H1 (cell line): ENCODE results near the gene MAGI2. TPM values are rescaled to one million over a fixed set of nuclear protein-coding genes. Genes with fewer than 3 reads are reported as not detected.

ENCODE experiments used
- CTCF ChIA-PET: fragments of 300-600 bp; sonication (Branson Sonifier 250); formaldehyde crosslinking; loops from one replicate; lab custom pipeline; 2021; ENCODE audit not compliant: partially characterized antibody; lab: Charles Lee
- POLR2A ChIA-PET: fragments of 300-600 bp; sonication (Branson Sonifier 250); formaldehyde crosslinking; loops from one replicate; lab custom pipeline; 2021; ENCODE audit warnings: inconsistent platforms; ENCODE audit not compliant: partially characterized antibody; lab: Charles Lee
- DNase-seq, 2 experiments: peaks; one replicate each; pipeline versions ENCODE4 v3.0.0 to v3.0.0-alpha.2; 2010 to 2022; ENCODE audit warnings: low spot score in 2 of 2, low read depth in 1 of 2, mixed read lengths in 1 of 2
- FAIRE-seq: peaks from 2 replicates; lab custom pipeline; 2011; peaks lifted over from hg19 to GRCh38; lab: Jason Lieb, UNC
- H2AFZ ChIP-seq: 2 replicates; pipeline ENCODE4 v1.8.1; 2012; ENCODE audit warnings: low read length, inconsistent platforms
- H2AK5ac ChIP-seq: 2 replicates; pipeline ENCODE4 v1.6.1; 2013; ENCODE audit warnings: low read depth, low read length
- H2BK120ac ChIP-seq: replicated peaks from 2 replicates; pipeline ENCODE3; 2013; ENCODE audit warnings: low read depth, low read length, inconsistent platforms
- H2BK12ac ChIP-seq: 2 replicates; pipeline ENCODE4 v1.6.1; 2013; ENCODE audit warnings: low read depth, low read length
- H2BK15ac ChIP-seq: 2 replicates; pipeline ENCODE4 v1.6.1; 2013; ENCODE audit warnings: low read length
- H2BK20ac ChIP-seq: 2 replicates; pipeline ENCODE4 v1.6.1; 2013; ENCODE audit warnings: low read length
- H2BK5ac ChIP-seq: 2 replicates; pipeline ENCODE4 v1.6.1; 2013; ENCODE audit warnings: low read depth, low read length
- H3K14ac ChIP-seq: 2 replicates; pipeline ENCODE4 v1.6.1; 2013; ENCODE audit warnings: inconsistent platforms; ENCODE audit not compliant: insufficient read length
- H3K18ac ChIP-seq: 2 replicates; pipeline ENCODE4 v1.6.1; 2013; ENCODE audit warnings: low read length; ENCODE audit errors: extremely low read depth
- H3K23ac ChIP-seq: 2 replicates; pipeline ENCODE4 v1.6.1; 2013; ENCODE audit warnings: inconsistent platforms; ENCODE audit not compliant: insufficient read length
- H3K23me2 ChIP-seq: 2 replicates; pipeline ENCODE4 v1.6.1; 2013; ENCODE audit warnings: low read depth, low read length
- H3K27ac ChIP-seq: 2 replicates; pipeline ENCODE4 v1.6.1; 2011; ENCODE audit warnings: low read depth, low read length, inconsistent platforms
- H3K27me3 ChIP-seq, 4 experiments: replicated peaks in 1 of 4; 1 replicate in 1 of 4; 2 replicates in 3 of 4; pipeline versions ENCODE4 v1.6.1 to v1.8.1; 2011 to 2013; ENCODE audit warnings: low read length in 3 of 4, mild to moderate bottlenecking in 3 of 4, inconsistent platforms in 2 of 4, mixed read lengths in 2 of 4, moderate library complexity in 1 of 4; ENCODE audit not compliant: control insufficient read depth in 3 of 4, insufficient read depth in 3 of 4; ENCODE audit errors: extremely low read depth in 1 of 4
- H3K36me3 ChIP-seq, 4 experiments: 2 replicates each; pipeline versions ENCODE4 v1.6.1 to v1.8.1; 2011 to 2013; ENCODE audit warnings: mild to moderate bottlenecking in 4 of 4, low read length in 3 of 4, moderate library complexity in 2 of 4, control low read depth in 1 of 4, inconsistent platforms in 1 of 4; ENCODE audit not compliant: insufficient read depth in 4 of 4, control insufficient read depth in 2 of 4
- H3K4ac ChIP-seq: replicated peaks from 2 replicates; pipeline ENCODE3; 2013; ENCODE audit warnings: low read length, low read depth, mixed read lengths, inconsistent platforms; ENCODE audit not compliant: insufficient read length
- H3K4me1 ChIP-seq, 4 experiments: replicated peaks in 1 of 4; 1 replicate in 1 of 4; 2 replicates in 3 of 4; pipeline versions ENCODE4 v1.6.1 to v1.8.1; 2011 to 2013; ENCODE audit warnings: low read length in 3 of 4, inconsistent platforms in 2 of 4, mixed read lengths in 1 of 4; ENCODE audit not compliant: insufficient read depth in 4 of 4, control insufficient read depth in 3 of 4
- H3K4me2 ChIP-seq, 2 experiments: 2 replicates each; pipeline versions ENCODE4 v1.6.1 to v1.8.1; 2011 to 2013; ENCODE audit warnings: low read depth in 2 of 2, low read length in 2 of 2, control low read depth in 1 of 2, inconsistent platforms in 1 of 2, mild to moderate bottlenecking in 1 of 2; ENCODE audit not compliant: insufficient read depth in 1 of 2
- H3K4me3 ChIP-seq, 4 experiments: fragments of 200-600, 300-600 bp in 1 of 4; sonication (generic), shearing (Covaris generic), sonication (Bioruptor Twin) in 1 of 4; 2 replicates each; pipeline versions ENCODE4 v1.5.1 to v1.8.1; 2011 to 2016; ENCODE audit warnings: low read length in 4 of 4, low read depth in 3 of 4, control low read depth in 2 of 4, inconsistent platforms in 2 of 4, mild to moderate bottlenecking in 2 of 4, mixed read lengths in 1 of 4, moderate library complexity in 1 of 4; ENCODE audit not compliant: insufficient read depth in 2 of 4; ENCODE audit errors: extremely low read depth in 1 of 4
- H3K56ac ChIP-seq: replicated peaks from 2 replicates; pipeline ENCODE3; 2013; ENCODE audit warnings: low read depth, mild to moderate bottlenecking, mixed read lengths, low read length, inconsistent platforms; ENCODE audit not compliant: insufficient read length
- H3K79me1 ChIP-seq: 2 replicates; pipeline ENCODE4 v1.6.1; 2013; ENCODE audit warnings: low read depth, low read length, control low read depth
- H3K79me2 ChIP-seq, 2 experiments: 2 replicates each; pipeline versions ENCODE4 v1.6.1 to v1.8.1; 2012 to 2013; ENCODE audit warnings: low read length in 2 of 2, mild to moderate bottlenecking in 2 of 2, inconsistent platforms in 1 of 2; ENCODE audit not compliant: insufficient read depth in 2 of 2, control insufficient read depth in 1 of 2
- H3K9ac ChIP-seq, 4 experiments: replicated peaks in 1 of 4; 1 replicate in 1 of 4; 2 replicates in 3 of 4; pipeline versions ENCODE4 v1.6.1 to v1.8.1; 2011 to 2013; ENCODE audit warnings: low read depth in 3 of 4, low read length in 3 of 4, control low read depth in 2 of 4, mild to moderate bottlenecking in 2 of 4, moderate library complexity in 2 of 4, inconsistent platforms in 1 of 4; ENCODE audit errors: extremely low read depth in 1 of 4
- H3K9me3 ChIP-seq, 2 experiments: 2 replicates each; pipeline versions ENCODE4 v1.6.1 to v1.8.1; 2012 to 2013; ENCODE audit warnings: mild to moderate bottlenecking in 2 of 2, moderate library complexity in 2 of 2, control low read depth in 1 of 2, inconsistent platforms in 1 of 2, low read depth in 1 of 2, low read length in 1 of 2, mixed read lengths in 1 of 2; ENCODE audit not compliant: insufficient read depth in 2 of 2
- H4K20me1 ChIP-seq, 2 experiments: replicated peaks in 1 of 2; 2 replicates each; pipeline versions ENCODE3 to v1.8.1; 2011 to 2013; ENCODE audit warnings: inconsistent platforms in 2 of 2, low read length in 2 of 2, mild to moderate bottlenecking in 1 of 2; ENCODE audit not compliant: insufficient read depth in 2 of 2, control insufficient read depth in 1 of 2
- H4K5ac ChIP-seq: 2 replicates; pipeline ENCODE4 v1.6.1; 2013; ENCODE audit warnings: low read length, low read depth, mixed read lengths, inconsistent platforms; ENCODE audit not compliant: insufficient read length
- H4K8ac ChIP-seq: 2 replicates; pipeline ENCODE4 v1.8.0; 2013; ENCODE audit warnings: mild to moderate bottlenecking, moderate library complexity, low read length, inconsistent platforms; ENCODE audit not compliant: insufficient read depth; ENCODE audit errors: extremely low read depth
- H4K91ac ChIP-seq: replicated peaks from 2 replicates; pipeline ENCODE3; 2013; ENCODE audit warnings: low read length, mixed read lengths, inconsistent platforms; ENCODE audit not compliant: insufficient read length
- HDAC6 ChIP-seq: IDR thresholded peaks from one replicate; pipeline ENCODE4 v1.7.1; 2012; ENCODE audit warnings: low read depth, mild to moderate bottlenecking, inconsistent platforms, low read length, moderate library complexity
- KDM4A ChIP-seq: IDR thresholded peaks from one replicate; pipeline ENCODE4 v1.7.1; 2012; ENCODE audit warnings: low read depth, mild to moderate bottlenecking, moderate library complexity, low read length, inconsistent platforms; ENCODE audit not compliant: severe bottlenecking
- NANOG ChIP-seq: IDR thresholded peaks from 2 replicates; pipeline ENCODE4 v1.6.1; 2011; ENCODE audit warnings: low read length, low read depth, mild to moderate bottlenecking, inconsistent platforms; ENCODE audit not compliant: insufficient read depth, poor library complexity, severe bottlenecking
- RAD21 ChIP-seq, 2 experiments: IDR thresholded peaks in 1 of 2; conservative IDR thresholded peaks in 1 of 2; 2 replicates each; pipeline ENCODE4 v1.6.1; 2011; ENCODE audit warnings: low read depth in 2 of 2, low read length in 2 of 2, improper control_type of control experiment in 1 of 2, inconsistent platforms in 1 of 2, mild to moderate bottlenecking in 1 of 2, moderate library complexity in 1 of 2
- WGBS, 2 experiments: shearing (Covaris generic) in 1 of 2; methylation state at CpG; one replicate each; pipeline versions ENCODE4 v1.1.6 to v1.1.7; 2013 to 2015; ENCODE audit warnings: low lambda C conversion rate in 2 of 2, mixed read lengths in 2 of 2, inconsistent platforms in 1 of 2, low coverage in 1 of 2, missing lambda C conversion rate in 1 of 2; ENCODE audit not compliant: insufficient replicate concordance in 2 of 2, insufficient coverage in 1 of 2, insufficient read length in 1 of 2; ENCODE audit errors: extremely low coverage in 1 of 2, missing lambda C conversion rate in 1 of 2; 5-methylcytosine and 5-hydroxymethylcytosine counted together
- polyA plus RNA-seq, 7 experiments: library from polyadenylated mRNA; depleted of rRNA in 3 of 7; stranded (reverse) in 5 of 7; unstranded in 2 of 7; fragments of >200 nt in 5 of 7; fragments of 200-250 nt in 2 of 7; gene quantifications; 1 replicate in 5 of 7; 2 replicates in 1 of 7; 4 replicates in 1 of 7; pipeline versions ENCODE4 v1.2.1 to v1.2.3, GENCODE V29; 2011 to 2013; ENCODE audit warnings: missing spikeins in 2 of 7, mixed read lengths in 2 of 7
- total RNA-seq: library from RNA; stranded (reverse); fragmentation: NEBNext Ultra II Directional; extraction: Animal tissue kit (Norgen Biotek cat#: 25700); gene quantifications from 2 replicates; pipeline ENCODE4 v1.2.1, GENCODE V29; 2021

Gene MAGI2
- total and polyA plus RNA-seq, 2 of the 8 experiments (the other 6 are each of a cell fraction or from before 2014, with no cell fraction given) = 6.0 to 27.3 TPM

GRCh38 chr7:79290398-79290797 is 163.1 kb downstream of the MAGI2 start:
- no peak overlapping the region for H3K9ac ChIP-seq
- no peak overlapping the region for H2BK5ac ChIP-seq
- no peak overlapping the region for H4K5ac ChIP-seq
- H3K56ac ChIP-seq = no peak overlapping the region
- ChIA-PET CTCF (interaction anchor here (1.6 kb wide), 1 partner anchor 8 kb away, joined by 3 read pairs; no protein-coding TSS in a partner anchor), POLR2A (no interaction called here)
- H3K79me2 ChIP-seq = no peaks in the 10 kb centered on the region
- no peaks in the 10 kb centered on the region for H3K23me2 ChIP-seq
- H3K9me3 ChIP-seq = no peaks in the 10 kb centered on the region
- no peaks in the 10 kb centered on the region for H3K4me1 ChIP-seq
- FAIRE-seq (no peak), DNase-seq (no peak)
- H4K91ac ChIP-seq = no peak overlapping the region
- no peak overlapping the region for H3K4ac ChIP-seq
- H2BK20ac ChIP-seq = no peak overlapping the region
- H3K14ac ChIP-seq = no peak overlapping the region
- H2AFZ ChIP-seq = no peak overlapping the region
- no peak overlapping the region for H3K23ac ChIP-seq
- no peaks in the 10 kb centered on the region for H3K27me3 ChIP-seq
- 96% methylated on average over 3 of the region's 3 CpGs; no CpG with 5 or more reads in 1 of the 2 experiments for WGBS, 2 experiments
- no peaks in the 10 kb centered on the region for H4K20me1 ChIP-seq
- no peak overlapping the region for H3K18ac ChIP-seq
- no peak overlapping the region for H2AK5ac ChIP-seq
- no peaks in the 10 kb centered on the region for H3K36me3 ChIP-seq
- H3K4me3 ChIP-seq = no peak overlapping the region
- H2BK120ac ChIP-seq = no peak overlapping the region
- H4K8ac ChIP-seq = no peak overlapping the region
- H3K27ac ChIP-seq = no peak overlapping the region
- H2BK15ac ChIP-seq = no peak overlapping the region
- H3K4me2 ChIP-seq = no peak overlapping the region
- no peak overlapping the region for H2BK12ac ChIP-seq
- no peaks in the 10 kb centered on the region for H3K79me1 ChIP-seq
- TF ChIP-seq RAD21 (IDR thresholded peaks at IDR 0.05 in 1 of 2, conservative IDR thresholded peaks at IDR 0.05 in 1 of 2; ENCODE audit: low read depth in 2 of 2, low read length in 2 of 2) (no peak), KDM4A (no peak), HDAC6 (no peak), NANOG (no peak)
